OCI-LY7 (cell line): Measurements from ENCODE around the gene ANXA4. TPM values are rescaled to one million over a fixed set of nuclear protein-coding genes. Genes with fewer than 3 reads are reported as not detected.

Experiments used
- BruUV-seq: library from RNA; stranded (reverse); fragments of 400-500 nt; replicated peaks from 2 replicates; lab custom pipeline; 2021; lab: Mats Ljungman, UMichigan
- CTCF ChIA-PET: fragments of 300-600 bp; sonication (Branson Sonifier 250); formaldehyde crosslinking; loops from one replicate; lab custom pipeline; 2022; ENCODE audit warnings: antibody characterized with exemption; ENCODE audit not compliant: unreplicated experiment; lab: Charles Lee
- POLR2A ChIA-PET: fragments of 300-600 bp; sonication (Branson Sonifier 250); formaldehyde crosslinking; loops from one replicate; lab custom pipeline; 2022; ENCODE audit warnings: antibody characterized with exemption; lab: Charles Lee
- DNase-seq: peaks from one replicate; pipeline ENCODE4 v3.0.0-alpha.2; 2015; ENCODE audit warnings: low spot score
- H2AFZ ChIP-seq: fragments of 200-600 bp; sonication (generic), shearing (Covaris generic); 2 replicates; pipeline ENCODE4 v1.6.1; 2014; ENCODE audit warnings: mild to moderate bottlenecking, antibody characterized with exemption, low read length, moderate library complexity
- H3K27ac ChIP-seq: fragments of 200-600 bp; sonication (generic); 2 replicates; pipeline ENCODE4 v1.5.1; 2014; ENCODE audit warnings: mixed run types, low read depth, mild to moderate bottlenecking, moderate library complexity, low read length, inconsistent platforms; ENCODE audit not compliant: poor library complexity, severe bottlenecking
- H3K36me3 ChIP-seq: fragments of 200-600 bp; sonication (generic); 2 replicates; pipeline ENCODE4 v1.6.1; 2014; ENCODE audit warnings: mild to moderate bottlenecking, antibody characterized with exemption, low read length, moderate library complexity, mixed read lengths; ENCODE audit not compliant: insufficient read depth
- H3K4me1 ChIP-seq: fragments of 200-600 bp; sonication (generic); 2 replicates; pipeline ENCODE4 v1.5.1; 2014; ENCODE audit warnings: mild to moderate bottlenecking, low read length; ENCODE audit not compliant: insufficient read depth, poor library complexity, severe bottlenecking
- H3K4me2 ChIP-seq: fragments of 200-600 bp; sonication (generic); 2 replicates; pipeline ENCODE4 v1.6.1; 2014; ENCODE audit warnings: mild to moderate bottlenecking, low read length
- H3K4me3 ChIP-seq: fragments of 200-600 bp; sonication (generic); 2 replicates; pipeline ENCODE4 v1.5.1; 2014; ENCODE audit warnings: mild to moderate bottlenecking, low read depth, low read length; ENCODE audit not compliant: poor library complexity, severe bottlenecking
- H3K79me2 ChIP-seq: fragments of 200-600 bp; sonication (generic); 2 replicates; pipeline ENCODE4 v1.6.1; 2016; ENCODE audit warnings: low read depth, mild to moderate bottlenecking, low read length, moderate library complexity, mixed read lengths; ENCODE audit not compliant: insufficient read depth
- H3K9me2 ChIP-seq: fragments of 200-600 bp; sonication (generic); 2 replicates; pipeline ENCODE4 v1.6.1; 2016; ENCODE audit warnings: mild to moderate bottlenecking, low read length, mixed read lengths; ENCODE audit not compliant: insufficient read depth
- H3K9me3 ChIP-seq: fragments of 200-600 bp; sonication (generic); 2 replicates; pipeline ENCODE4 v1.6.1; 2014; ENCODE audit warnings: mild to moderate bottlenecking, mixed run types, low read length, mixed read lengths
- H4K20me1 ChIP-seq: fragments of 200-600 bp; sonication (generic); 2 replicates; pipeline ENCODE4 v1.6.1; 2014; ENCODE audit warnings: mild to moderate bottlenecking, antibody characterized with exemption, low read length, moderate library complexity, mixed read lengths; ENCODE audit not compliant: insufficient read depth
- CTCF ChIP-seq: fragments of 200-600 bp; sonication (generic); conservative IDR thresholded peaks from 2 replicates; pipeline ENCODE4 v1.5.1; 2014; ENCODE audit warnings: mild to moderate bottlenecking, antibody characterized with exemption, low read length, moderate library complexity, mixed read lengths
- EZH2phosphoT487 ChIP-seq: fragments of 200-600 bp; sonication (generic); IDR thresholded peaks from 2 replicates; pipeline ENCODE4 v1.6.1; 2018; ENCODE audit warnings: low read depth, borderline replicate concordance, mild to moderate bottlenecking, mixed run types, antibody characterized with exemption, low read length, moderate library complexity, mixed read lengths
- intact Hi-C: fragments of 100-400 bp; cut with micrococcal nuclease; formaldehyde crosslinking; loops from one replicate; pipeline ENCODE4 v1.10.0; 2022; ENCODE audit not compliant: unreplicated experiment
- total RNA-seq, 2 experiments: library from RNA; depleted of rRNA in 1 of 2; stranded (reverse); fragments of >200 nt in 1 of 2; shearing (Covaris generic) in 1 of 2; gene quantifications; 2 replicates each; pipeline ENCODE4 v1.2.3, GENCODE V29; 2014 to 2022

Gene ANXA4
- total RNA-seq, 2 experiments from 2014 or later = 0.38 to 3.5 TPM

GRCh38 chr2:69786052-69786560, 44.2 kb downstream of the ANXA4 start:
- Histone ChIP-seq H3K79me2 (no peaks in the 10 kb centered on the region), H3K4me3 (no peak overlapping the region), H4K20me1 (no peaks in the 10 kb centered on the region), H3K27ac (no peak overlapping the region), H3K9me3 (no peaks in the 10 kb centered on the region), H2AFZ (no peak overlapping the region), H3K36me3 (no peaks in the 10 kb centered on the region), H3K9me2 (no peaks in the 10 kb centered on the region), H3K4me1 (peaks cover 31% of the 10 kb centered on the region), H3K4me2 (no peak overlapping the region)
- intact Hi-C loops = no loop called here
- ChIA-PET POLR2A (interaction anchor here (0.8 to 1.4 kb wide), 2 partner anchors 17 to 23 kb away, joined by 4 to 6 read pairs; no protein-coding TSS in a partner anchor), CTCF (no interaction called here)
- no TSS peak for BruUV-seq
- no peak for TF ChIP-seq CTCF
- TF ChIP-seq EZH2phosphoT487 = no peak
- DNase-seq = no peak

- BruUV-seq = no TSS peak
- peak overlapping the region; percentile 82 for H3K4me2 ChIP-seq
- H3K79me2 ChIP-seq = no peaks in the 10 kb centered on the region
- CTCF ChIA-PET = no interaction called here
- H3K4me1 ChIP-seq = peaks cover 36% of the 10 kb centered on the region
- intact Hi-C loops = no loop called here
- DNase-seq = peak; percentile 11
- TF ChIP-seq CTCF (no peak), EZH2phosphoT487 (no peak)
- no peaks in the 10 kb centered on the region for H4K20me1 ChIP-seq
- H3K27ac ChIP-seq = peak overlapping the region; percentile 49
- no peaks in the 10 kb centered on the region for H3K9me2 ChIP-seq
- H3K9me3 ChIP-seq = no peaks in the 10 kb centered on the region
- peak overlapping the region; percentile 99 for H2AFZ ChIP-seq
- no peaks in the 10 kb centered on the region for H3K36me3 ChIP-seq
- H3K4me3 ChIP-seq = peak overlapping the region; percentile 61
- POLR2A ChIA-PET = interaction anchor here (0.9 to 2.7 kb wide), 8 partner anchors 10 to 402 kb away, joined by 3 to 11 read pairs (median 6); partner anchors contain the start of genes C2orf42 and GMCL1
Observed at GRCh38 chr2:69789175-69789721, 47.3 kb downstream of the ANXA4 start.
